ENCODE data around the gene SOWAHA. TPM values are rescaled to one million over a fixed set of nuclear protein-coding genes. Genes with fewer than 3 reads are reported as not detected.

SOWAHA gene
- total and polyA plus RNA-seq, 2 of the 4 experiments (the other 2 are of a cell fraction), result 0.03 TPM; not detected in 1

DNA sequence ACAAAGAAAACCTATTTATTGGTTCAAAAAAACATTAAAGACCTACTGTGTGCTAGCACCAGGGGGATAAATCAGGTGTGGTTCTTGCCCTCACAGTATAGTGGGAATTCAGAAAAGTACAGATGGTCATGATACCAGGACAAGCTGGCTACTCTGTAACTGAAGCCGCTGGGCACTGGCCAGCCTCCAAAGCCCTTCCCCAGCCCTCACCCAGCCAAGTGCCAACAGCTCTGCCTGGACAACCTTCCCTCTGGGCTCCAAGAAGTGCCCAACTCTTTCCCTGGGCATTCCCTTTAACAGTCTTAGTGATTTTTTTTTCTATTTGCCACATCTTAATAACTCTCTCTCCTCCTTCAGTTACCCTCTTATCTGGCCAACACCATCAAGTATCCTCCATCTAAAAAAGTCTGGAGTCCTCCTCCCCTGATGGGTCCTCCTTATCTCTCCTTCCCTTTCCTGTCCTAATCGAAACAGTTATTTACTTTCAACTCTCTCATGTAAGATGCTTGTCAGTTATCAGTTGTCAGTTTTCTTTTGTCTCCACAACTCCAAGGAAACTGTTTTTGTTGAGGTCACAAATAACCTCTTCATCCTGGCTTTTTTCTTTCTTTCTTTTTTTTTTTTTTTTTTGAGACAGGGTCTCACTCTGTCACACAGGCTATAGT lies 22.8 kb upstream of the SOWAHA start (continued):
- no peak for TF ChIP-seq BHLHE40 (IDR thresholded peaks at IDR 0.05; ENCODE audit: low read depth, low read length)
- no peak for TF ChIP-seq RAD21 (IDR thresholded peaks at IDR 0.05; ENCODE audit: low read length)
- no peak for TF ChIP-seq MAZ (IDR thresholded peaks at IDR 0.05; ENCODE audit: borderline replicate concordance, low read depth, low read length)
- no peak for TF ChIP-seq RCOR1 (IDR thresholded peaks at IDR 0.05; ENCODE audit: insufficient replicate concordance, low read length)
- no peak for TF ChIP-seq FOS (IDR thresholded peaks at IDR 0.05; ENCODE audit: low read depth, low read length)

DNA sequence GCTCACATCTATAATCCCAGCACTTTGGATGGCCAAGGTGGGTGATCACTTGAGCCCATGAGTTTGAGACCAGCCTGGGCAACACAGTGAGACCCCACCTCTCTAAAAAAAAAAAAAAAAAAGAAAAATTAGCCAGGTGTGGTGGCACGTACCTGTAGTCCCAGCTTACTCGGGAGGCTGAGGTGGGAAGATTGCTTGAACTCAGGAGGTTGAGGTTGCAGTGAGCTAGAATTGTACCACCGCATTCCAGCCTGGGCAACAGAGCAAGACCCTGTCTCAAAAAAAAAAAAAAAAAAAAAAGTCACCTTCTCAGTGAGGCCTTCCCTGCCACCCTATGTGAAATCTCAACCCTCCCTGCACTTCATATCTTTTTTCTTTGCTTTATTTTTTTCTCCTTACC lies 22.1 kb upstream of the SOWAHA start:
- H3K56ac ChIP-seq (ENCODE audit: extremely low read depth, insufficient read depth, low read length), result no peak overlapping the region
- H3K14ac ChIP-seq (replicated peaks; ENCODE audit: low read depth, low read length), result no peak overlapping the region
- no peaks in the 10 kb centered on the region for H3K79me1 ChIP-seq (ENCODE audit: low read depth in 1 of 2, low read length in 2 of 2)
- H3K9me1 ChIP-seq (ENCODE audit: insufficient read depth, low read length), result no peaks in the 10 kb centered on the region
- in situ Hi-C loops (cut with MboI; ENCODE audit: low sequenced_read_pairs), result no loop called here
- H2BK15ac ChIP-seq (ENCODE audit: low read depth, low read length), result no peak overlapping the region
- H4K5ac ChIP-seq (ENCODE audit: low read depth, low read length), result no peak overlapping the region
- H3K4me3 ChIP-seq (ENCODE audit: insufficient read depth, low read depth, low read length), result no peak overlapping the region
- no peak overlapping the region for H3K9ac ChIP-seq (ENCODE audit: low read depth, low read length)
- ChIA-PET CTCF (no interaction called here), POLR2A (ENCODE audit: unreplicated experiment) (no interaction called here)
- H2BK20ac ChIP-seq (ENCODE audit: low read depth, low read length), result no peak overlapping the region
- intact Hi-C loops (cut with micrococcal nuclease), result no loop called here
- H3K36me3 ChIP-seq (ENCODE audit: control insufficient read depth, insufficient read depth, low read length), result no peaks in the 10 kb centered on the region
- H2AK9ac ChIP-seq (replicated peaks; ENCODE audit: low read depth, low read length, poor library complexity), result no peak overlapping the region
- DNase-seq (no peak), ATAC-seq (ENCODE audit: low read depth) (no peak)
- H3K23ac ChIP-seq (ENCODE audit: low read depth, low read length), result no peak overlapping the region
- no peak overlapping the region for H4K91ac ChIP-seq (ENCODE audit: insufficient read depth, low read depth, low read length)
- no peak overlapping the region for H3K27ac ChIP-seq (ENCODE audit: insufficient read depth, low read length)
- dilution Hi-C loops (cut with HindIII; ENCODE audit: low sequenced_read_pairs, unreplicated experiment), result no loop called here
- H3K4me1 ChIP-seq (ENCODE audit: control insufficient read depth, insufficient read depth, low read length), result peaks cover 2% of the 10 kb centered on the region; the same call in 1 of the 2 replicates
- H3K4ac ChIP-seq (ENCODE audit: low read depth, low read length), result no peak overlapping the region
- TF ChIP-seq CHD1 (IDR thresholded peaks at IDR 0.05; ENCODE audit: low read depth, low read length), result no peak
- TF ChIP-seq RAD21 (IDR thresholded peaks at IDR 0.05; ENCODE audit: low read length), result no peak
- no peak for TF ChIP-seq CTCF (conservative IDR thresholded peaks at IDR 0.05; ENCODE audit: low read depth, low read length)
- TF ChIP-seq POLR2A (IDR thresholded peaks at IDR 0.05; ENCODE audit: low read depth, low read length), result no peak
- no peak for TF ChIP-seq MAZ (IDR thresholded peaks at IDR 0.05; ENCODE audit: borderline replicate concordance, low read depth, low read length)
- no peak overlapping the region for H3K4me2 ChIP-seq (ENCODE audit: low read depth, low read length)
- BruUV-seq (replicated peaks), result no TSS peak
- no CpG with 5 or more reads among the region's 3 CpGs for WGBS, 2 experiments (ENCODE audit: extremely low coverage in 2 of 2, insufficient read length in 1 of 2)
- H4K8ac ChIP-seq (ENCODE audit: low read depth in 2 of 2, low read length in 2 of 2), result no peak overlapping the region
- no peak overlapping the region for H2BK5ac ChIP-seq (ENCODE audit: low read depth, low read length, poor library complexity, severe bottlenecking)
- H2BK120ac ChIP-seq (ENCODE audit: low read depth, low read length), result no peak overlapping the region
- peaks cover 13% of the 10 kb centered on the region for H3K27me3 ChIP-seq (ENCODE audit: control insufficient read depth, insufficient read depth, low read length)
- H4K20me1 ChIP-seq (ENCODE audit: insufficient read depth, low read length), result no peaks in the 10 kb centered on the region
- no peak overlapping the region for H3K18ac ChIP-seq (ENCODE audit: low read depth, low read length)
- no peak overlapping the region for H2AK5ac ChIP-seq (ENCODE audit: low read depth, low read length)
- H3K9me3 ChIP-seq (ENCODE audit: control insufficient read depth, insufficient read depth, low read length), result no peaks in the 10 kb centered on the region
- H2AFZ ChIP-seq (replicated peaks; ENCODE audit: low read length, poor library complexity), result no peak overlapping the region
